GM12891 (cell line): ENCODE measurements around the gene ZNF165.
"Not testable (repeated sequence)": the region's sequence is repeated elsewhere in the genome, so short reads cannot be mapped to it uniquely, and the experiment has no call there.

ENCODE experiments used
- DNase-seq: peaks from one replicate; pipeline ENCODE4 v3.0.0; 2011; ENCODE audit warnings: low spot score; ENCODE audit not compliant: insufficient read length
- FAIRE-seq: peaks from 2 replicates; lab custom pipeline; 2011; peaks lifted over from hg19 to GRCh38; lab: Jason Lieb, UNC
- PAX5 ChIP-seq: IDR thresholded peaks from 2 replicates; pipeline ENCODE4 v1.6.1; 2011; ENCODE audit warnings: low read length, moderate library complexity, mild to moderate bottlenecking; ENCODE audit not compliant: insufficient read depth, severe bottlenecking
- POLR2A ChIP-seq: IDR thresholded peaks from 2 replicates; pipeline ENCODE4 v1.6.1; 2011; ENCODE audit warnings: low read depth, low read length, control low read depth
- POLR2AphosphoS5 ChIP-seq: IDR thresholded peaks from 2 replicates; pipeline ENCODE4 v1.6.1; 2011; ENCODE audit warnings: low read depth, low read length, control low read depth
- POU2F2 ChIP-seq: IDR thresholded peaks from 2 replicates; pipeline ENCODE4 v1.6.1; 2011; ENCODE audit warnings: low read depth, mild to moderate bottlenecking, control low read depth, low read length, moderate library complexity
- SPI1 ChIP-seq: IDR thresholded peaks from 2 replicates; pipeline ENCODE4 v1.6.1; 2011; ENCODE audit warnings: low read depth, low read length, control low read depth
- TAF1 ChIP-seq: IDR thresholded peaks from 2 replicates; pipeline ENCODE4 v1.6.1; 2011; ENCODE audit warnings: low read depth, low read length, control low read depth

ZNF165 gene

GRCh38 chr6:28118217-28118616 lies 37.8 kb downstream of the ZNF165 start:
- FAIRE-seq: no peak
- no peak for TF ChIP-seq POLR2AphosphoS5
- TF ChIP-seq PAX5: no peak
- TF ChIP-seq TAF1: no peak
- no peak for TF ChIP-seq POLR2A
- no peak for TF ChIP-seq POU2F2
- no peak for TF ChIP-seq SPI1
- DNase-seq: no peak

GRCh38 chr6:28121876-28122275 lies 41.5 kb downstream of the ZNF165 start:
- no peak for DNase-seq
- TF ChIP-seq SPI1 (no peak), PAX5 (no peak), TAF1 (no peak), POLR2AphosphoS5 (no peak), POU2F2 (no peak), POLR2A (no peak)
- no peak for FAIRE-seq

GRCh38 chr6:28122283-28122682 lies 41.9 kb downstream of the ZNF165 start:
- not testable (repeated sequence) for FAIRE-seq, DNase-seq

GRCh38 chr6:28124350-28124970 lies 44.1 kb downstream of the ZNF165 start, which contains the start of gene ZSCAN16:
TSS of gene ZSCAN16 (plus strand) at chr6:28124609. CDS start at chr6:28125444, 835 bp downstream.
- TF ChIP-seq POU2F2: peak; percentile 67
- peak; percentile 71 for TF ChIP-seq TAF1
- TF ChIP-seq SPI1: no peak; the same call in 1 of the 2 replicates
- peak; percentile 85 for TF ChIP-seq POLR2AphosphoS5
- TF ChIP-seq PAX5: no peak
- TF ChIP-seq POLR2A: peak; percentile 89
- FAIRE-seq: peak; percentile 62
- DNase-seq: peak; percentile 45

GRCh38 chr6:28124971-28125353 lies 44.6 kb downstream of the ZNF165 start:
- no peak for TF ChIP-seq POLR2A
- no peak for TF ChIP-seq TAF1
- no peak for TF ChIP-seq POLR2AphosphoS5
- TF ChIP-seq PAX5: no peak
- no peak for TF ChIP-seq POU2F2
- TF ChIP-seq SPI1: no peak
- FAIRE-seq (no peak), DNase-seq (no peak)

- no peak for TF ChIP-seq POU2F2
- no peak for TF ChIP-seq POLR2AphosphoS5
- no peak for TF ChIP-seq TAF1
- no peak for TF ChIP-seq PAX5
- TF ChIP-seq SPI1: no peak
- TF ChIP-seq POLR2A: no peak
- no peak for DNase-seq
- FAIRE-seq: peak; percentile 13
Measured at GRCh38 chr6:28125401-28125800, 45.0 kb downstream of the ZNF165 start.

GRCh38 chr6:28134015-28134414 lies 53.6 kb downstream of the ZNF165 start:
- DNase-seq (no peak), FAIRE-seq (no peak)

GRCh38 chr6:28134716-28135115 lies 54.3 kb downstream of the ZNF165 start:
- FAIRE-seq (no peak), DNase-seq (no peak)
- TF ChIP-seq POLR2A: no peak
- TF ChIP-seq PAX5: no peak
- no peak for TF ChIP-seq SPI1
- TF ChIP-seq POLR2AphosphoS5: no peak
- TF ChIP-seq TAF1: no peak
- TF ChIP-seq POU2F2: no peak

More at GRCh38 chr6:28134015-28134414, 53.6 kb downstream of the ZNF165 start:
- no peak for TF ChIP-seq SPI1
- no peak for TF ChIP-seq POLR2AphosphoS5
- TF ChIP-seq TAF1: no peak
- TF ChIP-seq PAX5: no peak
- TF ChIP-seq POLR2A: no peak
- TF ChIP-seq POU2F2: no peak

- FAIRE-seq: no peak
- no peak for DNase-seq
- TF ChIP-seq SPI1 (peak; percentile 43; the same call in 1 of the 2 replicates), POU2F2 (no peak)
Measured at GRCh38 chr6:28135393-28135792, 55.0 kb downstream of the ZNF165 start.
